Measurements from ENCODE around the gene C4BPB. TPM values are rescaled to one million over a fixed set of nuclear protein-coding genes. Genes with fewer than 3 reads are reported as not detected.

C4BPB gene
- total and polyA plus RNA-seq, 2 of the 4 experiments (the other 2 are of a cell fraction), result not detected

GRCh38 chr1:207069858-207070506 lies 18.7 kb upstream of the C4BPB start:
- ATAC-seq (ENCODE audit: low read depth) (no peak), DNase-seq (no peak)
- Histone ChIP-seq H2BK15ac (ENCODE audit: low read depth, low read length) (no peak overlapping the region), H3K9me3 (ENCODE audit: control insufficient read depth, insufficient read depth, low read length) (no peaks in the 10 kb centered on the region), H2AK5ac (ENCODE audit: low read depth, low read length) (no peak overlapping the region), H3K79me1 (ENCODE audit: low read depth in 1 of 2, low read length in 2 of 2) (no peaks in the 10 kb centered on the region), H2BK5ac (ENCODE audit: low read depth, low read length, poor library complexity, severe bottlenecking) (no peak overlapping the region), H3K27ac (ENCODE audit: insufficient read depth, low read length) (no peak overlapping the region), H3K18ac (ENCODE audit: low read depth, low read length) (no peak overlapping the region), H2AFZ (replicated peaks; ENCODE audit: low read length, poor library complexity) (no peak overlapping the region), H4K8ac (ENCODE audit: low read depth in 2 of 2, low read length in 2 of 2) (no peak overlapping the region), H3K27me3 (ENCODE audit: control insufficient read depth, insufficient read depth, low read length) (no peaks in the 10 kb centered on the region), H4K91ac (ENCODE audit: insufficient read depth, low read depth, low read length) (no peak overlapping the region), H3K9me1 (ENCODE audit: insufficient read depth, low read length) (no peaks in the 10 kb centered on the region), H2AK9ac (replicated peaks; ENCODE audit: low read depth, low read length, poor library complexity) (no peak overlapping the region), H3K9ac (ENCODE audit: low read depth, low read length) (no peak overlapping the region), H3K4me3 (ENCODE audit: insufficient read depth, low read depth, low read length) (no peak overlapping the region), H2BK120ac (ENCODE audit: low read depth, low read length) (no peak overlapping the region), H3K23ac (ENCODE audit: low read depth, low read length) (no peak overlapping the region), H4K20me1 (ENCODE audit: insufficient read depth, low read length) (no peaks in the 10 kb centered on the region), H4K5ac (ENCODE audit: low read depth, low read length) (no peak overlapping the region), H2BK20ac (ENCODE audit: low read depth, low read length) (no peak overlapping the region), H3K56ac (ENCODE audit: extremely low read depth, insufficient read depth, low read length) (no peak overlapping the region), H3K4ac (ENCODE audit: low read depth, low read length) (no peak overlapping the region), H3K36me3 (ENCODE audit: control insufficient read depth, insufficient read depth, low read length) (no peaks in the 10 kb centered on the region), H3K14ac (replicated peaks; ENCODE audit: low read depth, low read length) (no peak overlapping the region), H3K4me2 (ENCODE audit: low read depth, low read length) (no peak overlapping the region), H3K4me1 (ENCODE audit: control insufficient read depth, insufficient read depth, low read length) (no peaks in the 10 kb centered on the region)
- dilution Hi-C loops (cut with HindIII; ENCODE audit: low sequenced_read_pairs, unreplicated experiment) (no loop called here), in situ Hi-C loops (cut with MboI; ENCODE audit: low sequenced_read_pairs) (no loop called here), intact Hi-C loops (cut with micrococcal nuclease) (loop anchor here (10.0 kb wide), 2 partner anchors 155 to 315 kb away; no protein-coding TSS in a partner anchor)
- ChIA-PET CTCF (no interaction called here), POLR2A (ENCODE audit: unreplicated experiment) (no interaction called here)
- no TSS peak for BruUV-seq (replicated peaks)
- no peak for TF ChIP-seq BHLHE40 (IDR thresholded peaks at IDR 0.05; ENCODE audit: low read depth, low read length)
- no peak for TF ChIP-seq RFX5 (IDR thresholded peaks at IDR 0.05; ENCODE audit: low read depth, low read length)
- TF ChIP-seq MXI1 (IDR thresholded peaks at IDR 0.05; ENCODE audit: borderline replicate concordance, low read depth, low read length), result no peak
- TF ChIP-seq ELK1 (IDR thresholded peaks at IDR 0.05; ENCODE audit: borderline replicate concordance, low read depth, low read length), result no peak
- no peak for TF ChIP-seq SMC3 (IDR thresholded peaks at IDR 0.05; ENCODE audit: low read depth, low read length)
- TF ChIP-seq, protein P1, sequence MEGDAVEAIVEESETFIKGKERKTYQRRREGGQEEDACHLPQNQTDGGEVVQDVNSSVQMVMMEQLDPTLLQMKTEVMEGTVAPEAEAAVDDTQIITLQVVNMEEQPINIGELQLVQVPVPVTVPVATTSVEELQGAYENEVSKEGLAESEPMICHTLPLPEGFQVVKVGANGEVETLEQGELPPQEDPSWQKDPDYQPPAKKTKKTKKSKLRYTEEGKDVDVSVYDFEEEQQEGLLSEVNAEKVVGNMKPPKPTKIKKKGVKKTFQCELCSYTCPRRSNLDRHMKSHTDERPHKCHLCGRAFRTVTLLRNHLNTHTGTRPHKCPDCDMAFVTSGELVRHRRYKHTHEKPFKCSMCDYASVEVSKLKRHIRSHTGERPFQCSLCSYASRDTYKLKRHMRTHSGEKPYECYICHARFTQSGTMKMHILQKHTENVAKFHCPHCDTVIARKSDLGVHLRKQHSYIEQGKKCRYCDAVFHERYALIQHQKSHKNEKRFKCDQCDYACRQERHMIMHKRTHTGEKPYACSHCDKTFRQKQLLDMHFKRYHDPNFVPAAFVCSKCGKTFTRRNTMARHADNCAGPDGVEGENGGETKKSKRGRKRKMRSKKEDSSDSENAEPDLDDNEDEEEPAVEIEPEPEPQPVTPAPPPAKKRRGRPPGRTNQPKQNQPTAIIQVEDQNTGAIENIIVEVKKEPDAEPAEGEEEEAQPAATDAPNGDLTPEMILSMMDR (conservative IDR thresholded peaks at IDR 0.05; ENCODE audit: low read depth, low read length), result no peak
- no peak for TF ChIP-seq RCOR1 (IDR thresholded peaks at IDR 0.05; ENCODE audit: insufficient replicate concordance, low read length)
- no peak for TF ChIP-seq MAFK (IDR thresholded peaks at IDR 0.05; ENCODE audit: low read depth, low read length)
- no peak for TF ChIP-seq CHD1 (IDR thresholded peaks at IDR 0.05; ENCODE audit: low read depth, low read length)
- WGBS, 2 experiments (ENCODE audit: extremely low coverage in 2 of 2, insufficient read length in 1 of 2), result no CpG with 5 or more reads among the region's 5 CpGs
